B cell (primary cell): ENCODE measurements around the gene PLCL1. TPM values are rescaled to one million over a fixed set of nuclear protein-coding genes. Genes with fewer than 3 reads are reported as not detected.

Experiments used
- ATAC-seq: fragments of 200-7000 bp; cut with Tn5 transposase; one replicate; pipeline ENCODE4 v1.10.0; 2021; ENCODE audit warnings: low read depth, mild to moderate bottlenecking, moderate number of reproducible peaks, moderate library complexity
- CTCF ChIA-PET: fragments of 350-600 bp; sonication (Branson Sonifier 250); formaldehyde crosslinking; loops from one replicate; lab custom pipeline; 2021; ENCODE audit warnings: antibody characterized with exemption, inconsistent platforms; lab: Charles Lee
- POLR2A ChIA-PET: fragments of 350-600 bp; sonication (Branson Sonifier 250); formaldehyde crosslinking; loops from one replicate; lab custom pipeline; 2021; ENCODE audit warnings: antibody characterized with exemption; lab: Charles Lee
- DNase-seq: peaks from one replicate; pipeline ENCODE4 v3.0.0; 2013
- H2AFZ ChIP-seq: 2 replicates; pipeline ENCODE4 v1.6.1; 2012; ENCODE audit warnings: mild to moderate bottlenecking, low read depth, low read length; ENCODE audit not compliant: insufficient read depth, poor library complexity, severe bottlenecking
- H3K27ac ChIP-seq, 2 donors: 1 replicate in 1 of 2; 2 replicates in 1 of 2; pipeline ENCODE4 v1.5.1; 2012 to 2013; ENCODE audit warnings: low read length in 2 of 2, mild to moderate bottlenecking in 2 of 2, moderate library complexity in 1 of 2
- H3K27me3 ChIP-seq, 4 experiments: fragments of 200-600 bp in 1 of 4; sonication (generic) in 1 of 4; replicated peaks in 1 of 4; 1 replicate in 2 of 4; 2 replicates in 2 of 4; pipeline versions ENCODE4 v1.6.1 to v1.7.0; 2013 to 2016; ENCODE audit warnings: low read length in 3 of 4, mild to moderate bottlenecking in 2 of 4, mixed read lengths in 1 of 4, moderate library complexity in 1 of 4; ENCODE audit not compliant: insufficient read depth in 4 of 4, control insufficient read depth in 3 of 4; ENCODE audit errors: control extremely low read depth in 1 of 4
- H3K36me3 ChIP-seq, 2 experiments: replicated peaks in 1 of 2; 1 replicate in 1 of 2; 2 replicates in 1 of 2; pipeline versions ENCODE4 v1.6.1 to v1.7.1; 2013; ENCODE audit warnings: low read length in 1 of 2; ENCODE audit not compliant: insufficient read depth in 2 of 2, control insufficient read depth in 1 of 2; ENCODE audit errors: control extremely low read depth in 1 of 2, extremely low read depth in 1 of 2
- H3K4me1 ChIP-seq, 2 donors: fragments of 200-600 bp in 1 of 2; sonication (generic) in 1 of 2; 1 replicate in 1 of 2; 2 replicates in 1 of 2; pipeline versions ENCODE4 v1.5.1 to v1.6.1; 2013 to 2017; ENCODE audit warnings: low read length in 2 of 2; ENCODE audit not compliant: control insufficient read depth in 2 of 2, insufficient read depth in 2 of 2
- H3K4me2 ChIP-seq: replicated peaks from 2 replicates; pipeline ENCODE3; 2012; ENCODE audit warnings: mild to moderate bottlenecking, low read depth, low read length; ENCODE audit not compliant: poor library complexity, severe bottlenecking
- H3K4me3 ChIP-seq, 5 experiments: fragments of 200-600 bp in 1 of 5; sonication (generic) in 1 of 5; 1 replicate in 3 of 5; 2 replicates in 2 of 5; pipeline versions ENCODE4 v1.5.1 to v1.7.0; 2011 to 2016; ENCODE audit warnings: low read length in 4 of 5, mild to moderate bottlenecking in 4 of 5, low read depth in 2 of 5, control low read depth in 1 of 5, moderate library complexity in 1 of 5; ENCODE audit not compliant: insufficient read depth in 1 of 5; ENCODE audit errors: control extremely low read depth in 1 of 5, extremely low read depth in 1 of 5
- H3K79me2 ChIP-seq: fragments of 200-600 bp; sonication (generic); one replicate; pipeline ENCODE4 v1.6.0; 2016; ENCODE audit warnings: low read length; ENCODE audit not compliant: control insufficient read depth, insufficient read depth
- H3K9ac ChIP-seq: fragments of 200-600 bp; sonication (generic); 2 replicates; pipeline ENCODE4 v1.6.1; 2017; ENCODE audit warnings: mild to moderate bottlenecking, low read length, moderate library complexity
- H3K9me3 ChIP-seq, 3 donors: one replicate each; pipeline versions ENCODE4 v1.6.1 to v1.7.1; 2013; ENCODE audit warnings: low read length in 2 of 3; ENCODE audit not compliant: control insufficient read depth in 2 of 3, insufficient read depth in 1 of 3; ENCODE audit errors: control extremely low read depth in 1 of 3
- H4K20me1 ChIP-seq: 2 replicates; pipeline ENCODE4 v1.6.0; 2012; ENCODE audit warnings: mild to moderate bottlenecking, low read length; ENCODE audit not compliant: insufficient read depth, control insufficient read depth, poor library complexity, severe bottlenecking
- H3K27ac Mint-ChIP-seq: one replicate; pipeline ENCODE4 v1.8.0; 2021; ENCODE audit warnings: mixed read lengths
- H3K27me3 Mint-ChIP-seq: one replicate; pipeline ENCODE4 v1.8.0; 2021; ENCODE audit warnings: mixed read lengths
- H3K4me1 Mint-ChIP-seq: one replicate; pipeline ENCODE4 v1.8.0; 2021; ENCODE audit warnings: mixed read lengths
- H3K4me3 Mint-ChIP-seq: one replicate; pipeline ENCODE4 v1.8.0; 2021; ENCODE audit warnings: mixed read lengths
- H3K9me3 Mint-ChIP-seq: one replicate; pipeline ENCODE4 v1.8.0; 2022; ENCODE audit warnings: mixed read lengths; ENCODE audit not compliant: insufficient read depth
- CTCF ChIP-seq: fragments of 200-600 bp; IDR thresholded peaks from one replicate; pipeline ENCODE4 v1.8.0; 2022; ENCODE audit warnings: antibody characterized with exemption, mild to moderate bottlenecking
- EZH2 ChIP-seq: IDR thresholded peaks from 2 replicates; pipeline ENCODE4 v1.6.1; 2012; ENCODE audit warnings: borderline replicate concordance, low read depth, mild to moderate bottlenecking, moderate library complexity, low read length; ENCODE audit not compliant: insufficient read depth, poor library complexity, severe bottlenecking
- WGBS: methylation state at CpG from one replicate; pipeline ENCODE4 v1.1.5; 2013; ENCODE audit warnings: missing lambda C conversion rate; ENCODE audit not compliant: insufficient coverage; 5-methylcytosine and 5-hydroxymethylcytosine counted together
- intact Hi-C: fragments of 100-400 bp; cut with micrococcal nuclease; formaldehyde crosslinking; loops from one replicate; pipeline ENCODE4 v1.10.0; 2022
- polyA plus RNA-seq: library from polyadenylated mRNA; depleted of rRNA; stranded (reverse); fragments of >200 nt; gene quantifications from 2 replicates; pipeline ENCODE4 v1.2.3, GENCODE V29; 2012
- total RNA-seq, 2 donors: library from RNA; stranded (reverse); fragments of 120-200 nt in 1 of 2; gene quantifications; 1 replicate in 1 of 2; 2 replicates in 1 of 2; pipeline versions ENCODE4 v1.2.3 to v1.2.4, GENCODE V29; 2013 to 2022

PLCL1 gene
- total and polyA plus RNA-seq, 2 donors (not counting 1 experiment from before 2014, with no cell fraction given) = 0.07 to 0.25 TPM

- H3K9me3 ChIP-seq = no peaks in the 10 kb centered on the region
- no peaks in the 10 kb centered on the region for H3K9me3 Mint-ChIP-seq
- ChIA-PET CTCF (no interaction called here), POLR2A (no interaction called here)
- no peaks in the 10 kb centered on the region for H4K20me1 ChIP-seq
- no peak overlapping the region for H3K4me2 ChIP-seq
- no peak overlapping the region for H3K27ac ChIP-seq
- H3K36me3 ChIP-seq = no peaks in the 10 kb centered on the region
- H2AFZ ChIP-seq = no peak overlapping the region
- H3K4me1 ChIP-seq = no peaks in the 10 kb centered on the region
- no peak for DNase-seq
- H3K27me3 Mint-ChIP-seq = no peaks in the 10 kb centered on the region
- no peaks in the 10 kb centered on the region for H3K79me2 ChIP-seq
- H3K4me3 ChIP-seq = no peak overlapping the region
- TF ChIP-seq EZH2 = no peak
- TF ChIP-seq CTCF = no peak
- H3K4me1 Mint-ChIP-seq = no peaks in the 10 kb centered on the region
- no peak overlapping the region for H3K27ac Mint-ChIP-seq
- H3K4me3 Mint-ChIP-seq = no peak overlapping the region
- no peak for ATAC-seq
- no peak overlapping the region for H3K9ac ChIP-seq
- H3K27me3 ChIP-seq = peaks cover 0 to 4% (median 0%) of the 10 kb centered on the region in 4 experiments
- WGBS = no CpG with 5 or more reads among the region's 1 CpG
- intact Hi-C loops = no loop called here
Observed at GRCh38 chr2:198065322-198065721, 260.9 kb downstream of the PLCL1 start.

- Histone ChIP-seq H3K4me2 (no peak overlapping the region), H3K4me1 (no peaks in the 10 kb centered on the region), H2AFZ (no peak overlapping the region), H3K4me3 (no peak overlapping the region), H3K27ac (no peak overlapping the region), H3K36me3 (no peaks in the 10 kb centered on the region), H4K20me1 (no peaks in the 10 kb centered on the region), H3K27me3 (peaks cover 0 to 4% (median 0%) of the 10 kb centered on the region in 4 experiments), H3K9me3 (no peaks in the 10 kb centered on the region), H3K9ac (no peak overlapping the region), H3K79me2 (no peaks in the 10 kb centered on the region)
- intact Hi-C loops = no loop called here
- ChIA-PET POLR2A (no interaction called here), CTCF (no interaction called here)
- TF ChIP-seq CTCF = no peak
- no peak for TF ChIP-seq EZH2
- DNase-seq = no peak
- no peak overlapping the region for H3K4me3 Mint-ChIP-seq
- no peaks in the 10 kb centered on the region for H3K27me3 Mint-ChIP-seq
- no peaks in the 10 kb centered on the region for H3K4me1 Mint-ChIP-seq
- no peak overlapping the region for H3K27ac Mint-ChIP-seq
- H3K9me3 Mint-ChIP-seq = no peaks in the 10 kb centered on the region
- no CpG with 5 or more reads among the region's 2 CpGs for WGBS
- ATAC-seq = no peak
Observed at GRCh38 chr2:198066597-198066996, 262.2 kb downstream of the PLCL1 start.
